Karpas-422 (cell line): ENCODE measurements around the gene JPH3. TPM values are rescaled to one million over a fixed set of nuclear protein-coding genes. Genes with fewer than 3 reads are reported as not detected.

Experiments used
- DNase-seq: peaks from one replicate; pipeline ENCODE4 v3.0.0-alpha.2; 2015
- H2AFZ ChIP-seq: fragments of 200-600 bp; sonication (generic); 2 replicates; pipeline ENCODE4 v1.6.1; 2014; ENCODE audit warnings: antibody characterized with exemption, low read length, mixed read lengths
- H3K27ac ChIP-seq: fragments of 200-600 bp; sonication (generic); 2 replicates; pipeline ENCODE4 v1.5.1; 2014; ENCODE audit warnings: mild to moderate bottlenecking, low read length, moderate library complexity
- H3K27me3 ChIP-seq: fragments of 200-600 bp; sonication (generic); 2 replicates; pipeline ENCODE4 v1.6.1; 2014; ENCODE audit warnings: low read length, mixed read lengths
- H3K36me3 ChIP-seq: fragments of 200-600 bp; sonication (generic); 2 replicates; pipeline ENCODE4 v1.6.1; 2014; ENCODE audit warnings: low read length, mixed read lengths; ENCODE audit not compliant: insufficient read depth
- H3K4me1 ChIP-seq: fragments of 200-600 bp; sonication (generic); 2 replicates; pipeline ENCODE4 v1.6.1; 2014; ENCODE audit warnings: mild to moderate bottlenecking, low read length, mixed read lengths
- H3K4me2 ChIP-seq: fragments of 200-600 bp; sonication (generic); 2 replicates; pipeline ENCODE4 v1.6.1; 2014; ENCODE audit warnings: low read length, low read depth, mild to moderate bottlenecking; ENCODE audit not compliant: poor library complexity, severe bottlenecking
- H3K4me3 ChIP-seq: fragments of 200-600 bp; sonication (generic); 2 replicates; pipeline ENCODE4 v1.5.1; 2014; ENCODE audit warnings: mild to moderate bottlenecking, antibody characterized with exemption, low read length, mixed read lengths
- H3K79me2 ChIP-seq: fragments of 200-600 bp; sonication (generic); 2 replicates; pipeline ENCODE4 v1.6.1; 2014; ENCODE audit warnings: mild to moderate bottlenecking, low read length, mixed read lengths
- H3K9ac ChIP-seq: fragments of 200-600 bp; sonication (generic); 2 replicates; pipeline ENCODE4 v1.6.0; 2014; ENCODE audit warnings: low read length
- H3K9me2 ChIP-seq: fragments of 200-600 bp; sonication (generic), shearing (Covaris generic); replicated peaks from 2 replicates; pipeline ENCODE4 v1.6.0; 2014; ENCODE audit warnings: mild to moderate bottlenecking, low read length, moderate library complexity; ENCODE audit not compliant: insufficient read depth
- H3K9me3 ChIP-seq: fragments of 300-700, 200-600 bp; sonication (generic); 2 replicates; pipeline ENCODE4 v1.6.1; 2014; ENCODE audit warnings: low read length, mixed read lengths
- H4K20me1 ChIP-seq: fragments of 200-600 bp; sonication (generic); 2 replicates; pipeline ENCODE4 v1.6.1; 2014; ENCODE audit warnings: mild to moderate bottlenecking, antibody characterized with exemption, low read length, low read depth; ENCODE audit not compliant: insufficient read depth
- total RNA-seq: library from RNA; depleted of rRNA; stranded (reverse); fragments of >200 nt; shearing (Covaris generic); gene quantifications from 2 replicates; pipeline ENCODE4 v1.2.3, GENCODE V29; 2014; ENCODE audit warnings: low replicate concordance

The JPH3 gene
- total RNA-seq, 1 experiment from 2014 or later, result not detected

DNA sequence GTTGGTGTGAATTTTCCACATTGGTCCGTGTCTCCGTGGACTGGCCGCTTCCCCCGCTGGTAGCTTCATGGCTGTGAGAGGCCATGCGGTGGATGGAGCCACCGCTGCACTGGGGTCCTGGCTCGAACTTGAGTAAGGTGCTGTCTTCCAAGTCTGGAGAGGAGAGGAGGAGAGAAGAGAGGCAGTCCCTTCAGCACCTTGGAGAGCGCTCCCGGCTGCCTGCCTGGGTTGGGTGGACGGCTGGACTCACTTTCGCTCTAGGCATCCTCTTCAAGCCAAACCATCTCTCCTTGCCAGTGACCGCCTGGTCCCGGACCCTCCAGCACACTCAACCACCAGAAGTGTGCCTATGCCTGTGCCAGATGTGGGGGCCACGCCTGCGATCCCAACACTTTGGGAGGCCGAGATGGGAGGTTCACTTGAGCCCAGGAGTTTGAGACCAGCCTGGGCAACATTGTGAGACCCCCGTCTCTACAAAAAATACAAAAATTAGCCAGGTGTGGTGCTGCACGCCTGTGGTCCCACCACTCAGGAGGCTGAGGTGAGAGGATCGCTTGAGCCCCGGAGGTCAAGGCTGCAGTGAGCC is 6.2 kb downstream of the JPH3 start:
- no peaks in the 10 kb centered on the region for H3K4me1 ChIP-seq
- no peak overlapping the region for H3K4me2 ChIP-seq
- no peaks in the 10 kb centered on the region for H4K20me1 ChIP-seq
- no peak overlapping the region for H3K9ac ChIP-seq
- H3K9me3 ChIP-seq, result no peaks in the 10 kb centered on the region
- DNase-seq, result peak; percentile 71
- H3K9me2 ChIP-seq, result no peaks in the 10 kb centered on the region
- H3K79me2 ChIP-seq, result no peaks in the 10 kb centered on the region
- no peak overlapping the region for H3K27ac ChIP-seq
- no peaks in the 10 kb centered on the region for H3K36me3 ChIP-seq
- no peak overlapping the region for H2AFZ ChIP-seq
- no peak overlapping the region for H3K4me3 ChIP-seq
- no peaks in the 10 kb centered on the region for H3K27me3 ChIP-seq

DNA sequence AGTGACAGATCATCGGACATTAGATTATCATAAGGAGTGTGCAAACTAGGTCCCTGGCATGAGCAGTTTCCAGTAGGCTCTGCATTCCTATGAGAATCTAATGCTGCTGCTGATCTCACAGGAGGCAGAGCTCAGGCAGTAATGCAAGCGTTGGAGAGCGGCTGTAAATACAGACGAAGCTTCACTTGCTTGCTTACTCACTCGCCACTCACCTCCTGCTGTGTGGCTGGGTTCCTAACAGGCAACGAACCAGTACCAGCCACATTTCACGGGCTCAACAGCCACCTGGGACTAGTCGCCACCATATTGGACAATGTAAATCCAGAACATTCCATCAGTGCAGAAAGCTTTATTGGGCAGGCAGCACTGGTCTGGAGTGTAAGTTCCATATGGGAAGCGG is 7.7 kb downstream of the JPH3 start:
- Histone ChIP-seq H3K9me2 (no peaks in the 10 kb centered on the region), H3K36me3 (no peaks in the 10 kb centered on the region), H3K4me1 (no peaks in the 10 kb centered on the region), H2AFZ (no peak overlapping the region), H3K9me3 (no peaks in the 10 kb centered on the region), H3K27ac (no peak overlapping the region), H3K79me2 (no peaks in the 10 kb centered on the region), H3K9ac (no peak overlapping the region), H3K4me2 (no peak overlapping the region), H3K27me3 (no peaks in the 10 kb centered on the region), H3K4me3 (no peak overlapping the region), H4K20me1 (no peaks in the 10 kb centered on the region)
- no peak for DNase-seq

DNA sequence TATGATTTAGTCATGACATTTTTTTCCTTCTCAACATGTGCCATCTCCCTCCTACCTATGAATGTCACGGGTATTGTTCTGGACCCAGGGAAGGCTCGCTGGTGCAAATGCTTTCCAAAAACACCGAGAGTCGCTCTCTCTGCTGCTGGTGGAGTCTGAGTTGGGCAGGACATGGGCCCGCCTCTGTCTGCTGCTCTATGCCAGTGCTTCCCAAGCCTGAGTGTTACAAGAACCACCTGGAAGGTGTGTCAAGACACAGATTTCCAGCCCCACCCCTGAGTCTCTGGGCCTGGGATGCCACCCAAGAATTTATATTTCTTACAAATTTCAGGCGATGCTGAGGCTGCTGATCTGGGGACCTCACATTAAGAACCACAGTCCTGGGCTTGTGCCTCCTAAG is 9.1 kb downstream of the JPH3 start:
- no peaks in the 10 kb centered on the region for H3K9me3 ChIP-seq
- H3K4me2 ChIP-seq, result no peak overlapping the region
- no peaks in the 10 kb centered on the region for H3K27me3 ChIP-seq
- no peaks in the 10 kb centered on the region for H3K4me1 ChIP-seq
- H2AFZ ChIP-seq, result no peak overlapping the region
- no peaks in the 10 kb centered on the region for H4K20me1 ChIP-seq
- DNase-seq, result no peak
- no peak overlapping the region for H3K27ac ChIP-seq
- H3K36me3 ChIP-seq, result no peaks in the 10 kb centered on the region
- H3K9me2 ChIP-seq, result no peaks in the 10 kb centered on the region
- no peak overlapping the region for H3K4me3 ChIP-seq
- H3K79me2 ChIP-seq, result no peaks in the 10 kb centered on the region
- H3K9ac ChIP-seq, result no peak overlapping the region

DNA sequence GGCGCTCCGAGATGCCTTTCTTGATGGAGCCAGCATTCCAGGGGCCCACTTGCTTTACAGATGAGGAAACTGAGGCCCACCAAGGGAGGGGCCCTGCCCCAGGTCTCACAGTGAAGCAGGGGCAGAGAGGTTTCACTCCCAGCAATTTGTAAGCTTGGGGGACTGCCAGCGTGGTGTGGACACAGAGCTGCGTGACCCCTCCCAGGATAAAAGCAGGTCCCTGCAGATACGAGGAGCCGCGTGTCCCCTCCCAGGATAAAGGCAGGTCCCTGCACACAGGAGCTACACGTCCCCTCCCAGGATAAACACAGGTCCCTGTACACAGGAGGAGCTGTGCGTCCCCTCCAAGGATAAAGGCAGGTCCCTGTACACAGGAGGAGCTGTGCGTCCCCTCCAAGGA is 11.7 kb downstream of the JPH3 start:
- Histone ChIP-seq H3K79me2 (no peaks in the 10 kb centered on the region), H3K36me3 (no peaks in the 10 kb centered on the region), H3K4me1 (no peaks in the 10 kb centered on the region), H2AFZ (no peak overlapping the region), H4K20me1 (no peaks in the 10 kb centered on the region), H3K4me2 (no peak overlapping the region), H3K27ac (no peak overlapping the region), H3K9me3 (no peaks in the 10 kb centered on the region), H3K9me2 (no peaks in the 10 kb centered on the region), H3K9ac (no peak overlapping the region), H3K4me3 (no peak overlapping the region), H3K27me3 (no peaks in the 10 kb centered on the region)
- DNase-seq, result no peak

DNA sequence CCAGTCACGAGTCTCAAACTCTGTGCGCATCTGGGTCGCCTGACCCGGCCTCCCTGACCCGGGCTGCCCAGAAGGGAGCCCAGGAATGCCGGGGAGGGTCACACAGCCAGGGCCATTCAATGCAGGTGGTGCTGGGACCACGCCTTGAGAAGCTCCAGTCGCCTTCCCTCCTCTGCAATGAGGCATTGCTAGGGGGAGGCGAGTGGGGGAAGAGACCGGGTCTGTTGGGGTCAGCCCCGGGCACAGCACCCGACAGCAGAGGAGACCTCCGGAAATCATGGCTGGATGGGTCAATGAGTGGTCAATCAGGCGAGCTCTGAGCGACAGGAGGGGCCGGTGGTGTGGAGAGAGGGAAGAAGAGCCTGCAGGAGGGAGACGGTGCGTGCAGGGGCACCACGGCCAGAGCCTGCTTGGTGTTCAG is 13.3 kb downstream of the JPH3 start:
- Histone ChIP-seq H4K20me1 (no peaks in the 10 kb centered on the region), H3K4me1 (no peaks in the 10 kb centered on the region), H3K4me2 (no peak overlapping the region), H3K9me2 (no peaks in the 10 kb centered on the region), H2AFZ (no peak overlapping the region), H3K36me3 (no peaks in the 10 kb centered on the region), H3K27me3 (no peaks in the 10 kb centered on the region), H3K4me3 (no peak overlapping the region), H3K79me2 (no peaks in the 10 kb centered on the region), H3K9me3 (no peaks in the 10 kb centered on the region), H3K27ac (no peak overlapping the region), H3K9ac (no peak overlapping the region)
- no peak for DNase-seq

DNA sequence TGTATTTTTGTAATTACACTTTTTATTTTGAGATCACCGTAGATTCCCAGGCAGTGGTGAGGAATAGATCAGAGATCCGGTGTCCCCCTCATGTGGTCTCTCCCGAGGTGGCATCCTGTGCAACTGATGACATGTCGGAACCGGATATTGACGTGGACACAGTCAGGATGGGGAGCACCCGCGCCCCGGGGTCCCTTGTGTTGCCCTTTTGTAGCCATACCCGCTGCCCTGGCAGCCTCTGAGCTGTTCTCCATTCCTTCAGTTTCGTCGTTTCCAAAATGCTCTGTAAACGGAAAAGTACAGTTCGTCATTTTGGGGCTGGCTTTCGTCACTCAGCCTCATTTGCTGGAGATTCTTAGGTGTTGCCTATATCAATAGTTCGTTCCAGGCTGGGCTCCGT is 14.2 kb downstream of the JPH3 start:
- no peaks in the 10 kb centered on the region for H4K20me1 ChIP-seq
- no peak overlapping the region for H3K4me2 ChIP-seq
- H3K9me2 ChIP-seq, result no peaks in the 10 kb centered on the region
- H3K79me2 ChIP-seq, result no peaks in the 10 kb centered on the region
- no peaks in the 10 kb centered on the region for H3K27me3 ChIP-seq
- H2AFZ ChIP-seq, result no peak overlapping the region
- H3K27ac ChIP-seq, result no peak overlapping the region
- no peaks in the 10 kb centered on the region for H3K9me3 ChIP-seq
- no peak overlapping the region for H3K9ac ChIP-seq
- H3K4me1 ChIP-seq, result no peaks in the 10 kb centered on the region
- H3K36me3 ChIP-seq, result no peaks in the 10 kb centered on the region
- DNase-seq, result no peak
- no peak overlapping the region for H3K4me3 ChIP-seq

DNA sequence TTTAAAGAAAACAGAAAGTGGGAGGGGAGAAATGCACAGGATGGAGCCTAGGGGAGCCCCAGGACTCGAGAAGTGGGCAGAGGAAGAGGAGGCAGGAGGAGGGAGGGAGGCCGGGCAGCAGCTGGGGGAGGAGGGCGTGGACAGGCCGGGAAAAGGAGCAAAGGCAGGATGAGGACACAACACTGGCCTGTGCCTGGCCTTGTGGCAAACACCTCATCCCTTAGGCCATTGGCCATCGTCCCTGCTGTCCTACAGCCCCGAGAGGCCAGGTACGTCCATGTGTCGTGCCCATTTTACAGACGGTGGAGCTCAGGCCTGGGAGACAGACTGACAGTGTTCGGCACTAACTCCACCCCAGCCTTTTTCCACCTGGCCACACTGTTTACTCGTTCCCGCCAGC is 15.9 kb downstream of the JPH3 start:
- Histone ChIP-seq H3K27ac (no peak overlapping the region), H3K9ac (no peak overlapping the region), H3K9me2 (no peaks in the 10 kb centered on the region), H3K4me2 (no peak overlapping the region), H3K79me2 (no peaks in the 10 kb centered on the region), H3K27me3 (no peaks in the 10 kb centered on the region), H3K4me3 (no peak overlapping the region), H3K36me3 (no peaks in the 10 kb centered on the region), H4K20me1 (no peaks in the 10 kb centered on the region), H2AFZ (no peak overlapping the region), H3K4me1 (no peaks in the 10 kb centered on the region), H3K9me3 (no peaks in the 10 kb centered on the region)
- no peak for DNase-seq

DNA sequence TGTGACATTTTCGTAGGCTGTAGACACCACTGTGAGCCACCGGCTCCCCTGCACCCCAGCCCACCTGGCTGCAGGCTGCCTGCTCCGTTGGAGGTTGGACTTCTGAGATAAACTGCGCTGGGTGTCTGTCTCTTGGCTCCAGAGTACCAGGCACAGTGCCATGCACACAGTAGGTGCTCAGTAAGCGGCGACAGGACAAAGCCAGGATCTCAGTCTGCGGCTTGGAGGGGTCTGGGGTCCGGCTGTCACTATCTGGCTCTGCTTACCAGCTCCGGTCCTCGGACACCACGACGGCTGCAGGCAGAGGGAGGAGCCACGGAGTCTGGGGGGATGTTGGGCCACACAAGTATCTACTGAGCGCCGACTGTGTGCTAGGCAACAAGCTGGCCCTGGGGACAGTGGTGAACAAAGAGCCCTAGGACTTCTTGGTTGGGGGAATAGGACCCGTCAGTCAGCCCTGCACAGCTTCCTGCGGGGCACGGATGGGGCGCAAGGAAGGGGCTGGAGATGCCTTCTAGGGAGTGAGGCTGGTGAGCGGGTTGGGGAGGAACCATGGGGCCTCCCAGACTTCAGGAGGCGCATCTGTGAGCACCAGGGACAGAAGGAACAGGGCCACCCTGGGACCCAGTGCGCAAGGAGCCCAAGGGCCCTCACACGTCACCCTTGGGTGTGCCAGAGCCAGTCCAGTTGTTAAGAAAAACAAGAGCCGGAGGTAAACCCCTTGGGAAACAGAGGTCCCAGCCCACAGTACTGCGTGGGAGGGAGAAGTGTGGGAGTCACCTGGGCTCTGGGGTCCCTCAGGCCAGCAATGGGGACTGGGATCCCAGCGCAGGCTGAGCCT is 17.3 kb downstream of the JPH3 start:
- DNase-seq, result no peak
- Histone ChIP-seq H3K9me2 (no peaks in the 10 kb centered on the region), H3K27ac (no peak overlapping the region), H3K4me3 (no peak overlapping the region), H3K4me2 (no peak overlapping the region), H4K20me1 (no peaks in the 10 kb centered on the region), H3K36me3 (no peaks in the 10 kb centered on the region), H3K79me2 (no peaks in the 10 kb centered on the region), H3K4me1 (no peaks in the 10 kb centered on the region), H3K9me3 (no peaks in the 10 kb centered on the region), H2AFZ (no peak overlapping the region), H3K9ac (no peak overlapping the region), H3K27me3 (no peaks in the 10 kb centered on the region)
